ENCODE measurements around the gene ZNF236. TPM values are rescaled to one million over a fixed set of nuclear protein-coding genes. Genes with fewer than 3 reads are reported as not detected.
"Not testable (repeated sequence)": the region's sequence is repeated elsewhere in the genome, so short reads cannot be mapped to it uniquely, and the experiment has no call there.

Gene ZNF236
- total RNA-seq, 1 experiment from 2014 or later: 14.9 TPM

DNA sequence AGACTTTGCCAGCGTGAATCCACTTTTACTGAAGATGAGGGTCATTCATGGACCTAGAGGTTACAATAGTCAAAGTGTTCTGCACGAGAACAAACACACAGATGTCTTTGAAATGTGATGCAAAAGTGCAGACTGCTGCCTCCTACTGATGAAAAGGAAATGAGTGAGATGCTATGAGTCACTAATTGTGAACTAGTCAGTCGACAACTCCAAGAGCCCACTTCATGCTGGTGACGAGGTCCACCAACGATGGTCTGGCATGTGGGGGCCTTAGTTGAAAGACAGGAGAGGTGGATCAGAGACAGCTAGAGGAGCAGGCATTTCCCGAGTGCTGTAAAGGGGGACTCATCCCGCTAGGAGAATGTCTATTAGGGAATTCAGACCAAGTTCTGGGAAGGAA is 17.1 kb upstream of the ZNF236 start:
- DNase-seq: no peak
- no peaks in the 10 kb centered on the region for H3K27me3 ChIP-seq (replicated peaks; ENCODE audit: control insufficient read depth, insufficient read depth, low read length)
- Mint-ChIP-seq H3K9me3 (ENCODE audit: unreplicated experiment) (no peaks in the 10 kb centered on the region), H3K4me3 (ENCODE audit: unreplicated experiment) (no peak overlapping the region), H3K4me1 (ENCODE audit: low read depth, unreplicated experiment) (peaks cover 5% of the 10 kb centered on the region), H3K27me3 (ENCODE audit: insufficient read depth, unreplicated experiment) (no peaks in the 10 kb centered on the region), H3K36me3 (ENCODE audit: insufficient read depth, unreplicated experiment) (no peaks in the 10 kb centered on the region), H3K27ac (ENCODE audit: unreplicated experiment) (no peak overlapping the region)
- BruUV-seq (replicated peaks): no TSS peak
- intact Hi-C loops (cut with micrococcal nuclease; ENCODE audit: unreplicated experiment): no loop called here
- no peak overlapping the region for H3K4me3 ChIP-seq (ENCODE audit: low read depth, low read length)
- H3K36me3 ChIP-seq (ENCODE audit: control insufficient read depth, insufficient read depth, low read length): no peaks in the 10 kb centered on the region
- ChIA-PET POLR2A (no interaction called here), CTCF (no interaction called here)
- no peaks in the 10 kb centered on the region for H3K4me1 ChIP-seq
- TF ChIP-seq, protein P1, sequence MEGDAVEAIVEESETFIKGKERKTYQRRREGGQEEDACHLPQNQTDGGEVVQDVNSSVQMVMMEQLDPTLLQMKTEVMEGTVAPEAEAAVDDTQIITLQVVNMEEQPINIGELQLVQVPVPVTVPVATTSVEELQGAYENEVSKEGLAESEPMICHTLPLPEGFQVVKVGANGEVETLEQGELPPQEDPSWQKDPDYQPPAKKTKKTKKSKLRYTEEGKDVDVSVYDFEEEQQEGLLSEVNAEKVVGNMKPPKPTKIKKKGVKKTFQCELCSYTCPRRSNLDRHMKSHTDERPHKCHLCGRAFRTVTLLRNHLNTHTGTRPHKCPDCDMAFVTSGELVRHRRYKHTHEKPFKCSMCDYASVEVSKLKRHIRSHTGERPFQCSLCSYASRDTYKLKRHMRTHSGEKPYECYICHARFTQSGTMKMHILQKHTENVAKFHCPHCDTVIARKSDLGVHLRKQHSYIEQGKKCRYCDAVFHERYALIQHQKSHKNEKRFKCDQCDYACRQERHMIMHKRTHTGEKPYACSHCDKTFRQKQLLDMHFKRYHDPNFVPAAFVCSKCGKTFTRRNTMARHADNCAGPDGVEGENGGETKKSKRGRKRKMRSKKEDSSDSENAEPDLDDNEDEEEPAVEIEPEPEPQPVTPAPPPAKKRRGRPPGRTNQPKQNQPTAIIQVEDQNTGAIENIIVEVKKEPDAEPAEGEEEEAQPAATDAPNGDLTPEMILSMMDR (IDR thresholded peaks at IDR 0.05; ENCODE audit: insufficient read depth in 1 of 2, low read depth in 1 of 2, low read length in 1 of 2, severe bottlenecking in 1 of 2, unreplicated experiment in 1 of 2): no peak
- no peaks in the 10 kb centered on the region for H3K9me3 ChIP-seq

DNA sequence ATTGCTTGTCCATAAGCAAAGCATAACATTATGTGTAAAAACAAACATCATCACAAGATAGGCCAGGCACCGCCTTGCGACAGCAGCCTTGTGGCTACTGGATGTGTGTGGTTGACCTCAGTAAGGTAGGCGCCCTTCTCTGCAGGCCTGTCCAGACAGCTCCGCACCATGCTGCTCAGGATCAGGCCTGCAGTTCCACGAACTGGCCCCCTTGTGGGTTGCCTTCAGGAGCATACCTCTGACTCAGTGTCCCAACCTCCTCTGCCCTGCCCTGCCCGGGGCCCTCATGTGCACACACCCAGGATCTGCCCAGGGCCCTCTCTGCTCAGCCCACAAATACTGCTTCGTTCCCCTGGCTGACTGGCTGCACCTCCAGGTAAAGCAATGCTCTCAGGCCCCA is 16.1 kb upstream of the ZNF236 start:
- intact Hi-C loops (cut with micrococcal nuclease; ENCODE audit: unreplicated experiment): no loop called here

DNA sequence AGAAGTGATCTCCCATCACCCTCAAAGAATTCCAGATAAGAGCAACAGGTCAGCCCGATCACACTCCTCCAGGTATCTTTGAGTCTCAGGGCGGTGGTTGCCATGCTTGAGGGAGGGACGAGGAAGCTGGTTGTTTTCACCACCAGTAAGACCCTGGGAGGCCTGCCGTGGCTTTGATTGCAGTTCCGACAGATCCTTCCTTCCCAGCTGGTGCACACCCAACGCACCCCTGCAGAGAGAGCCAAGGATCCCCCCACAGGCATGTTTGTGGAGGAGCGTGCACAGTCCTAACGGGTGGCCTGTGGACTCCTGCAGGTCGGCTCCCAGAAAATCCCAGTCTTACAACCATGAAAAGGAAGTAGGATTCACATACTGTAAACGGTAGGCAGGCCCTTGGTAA is 13.8 kb upstream of the ZNF236 start:
- Histone ChIP-seq H3K4me3 (ENCODE audit: low read depth, low read length) (no peak overlapping the region), H3K27me3 (replicated peaks; ENCODE audit: control insufficient read depth, insufficient read depth, low read length) (no peaks in the 10 kb centered on the region), H3K4me1 (no peaks in the 10 kb centered on the region), H3K36me3 (ENCODE audit: control insufficient read depth, insufficient read depth, low read length) (no peaks in the 10 kb centered on the region), H3K9me3 (no peaks in the 10 kb centered on the region)
- DNase-seq: no peak
- POLR2A ChIA-PET: no interaction called here
- no TSS peak for BruUV-seq (replicated peaks)
- Mint-ChIP-seq H3K4me3 (ENCODE audit: unreplicated experiment) (no peak overlapping the region), H3K36me3 (ENCODE audit: insufficient read depth, unreplicated experiment) (no peaks in the 10 kb centered on the region), H3K4me1 (ENCODE audit: low read depth, unreplicated experiment) (peaks cover 3% of the 10 kb centered on the region), H3K9me3 (ENCODE audit: unreplicated experiment) (no peaks in the 10 kb centered on the region), H3K27ac (ENCODE audit: unreplicated experiment) (no peak overlapping the region), H3K27me3 (ENCODE audit: insufficient read depth, unreplicated experiment) (no peaks in the 10 kb centered on the region)
- TF ChIP-seq, protein P1 (IDR thresholded peaks at IDR 0.05; ENCODE audit: insufficient read depth in 1 of 2, low read depth in 1 of 2, low read length in 1 of 2, severe bottlenecking in 1 of 2, unreplicated experiment in 1 of 2): no peak
- intact Hi-C loops (cut with micrococcal nuclease; ENCODE audit: unreplicated experiment): no loop called here
- CTCF ChIA-PET: no interaction called here

More for the DNA sequence above, 16.1 kb upstream of the ZNF236 start:
- CTCF ChIA-PET: no interaction called here
- TF ChIP-seq, protein P1 (IDR thresholded peaks at IDR 0.05; ENCODE audit: insufficient read depth in 1 of 2, low read depth in 1 of 2, low read length in 1 of 2, severe bottlenecking in 1 of 2, unreplicated experiment in 1 of 2): no peak
- POLR2A ChIA-PET: no interaction called here
- Mint-ChIP-seq H3K27me3 (ENCODE audit: insufficient read depth, unreplicated experiment) (no peaks in the 10 kb centered on the region), H3K27ac (ENCODE audit: unreplicated experiment) (no peak overlapping the region), H3K9me3 (ENCODE audit: unreplicated experiment) (no peaks in the 10 kb centered on the region), H3K4me1 (ENCODE audit: low read depth, unreplicated experiment) (peaks cover 5% of the 10 kb centered on the region), H3K4me3 (ENCODE audit: unreplicated experiment) (no peak overlapping the region), H3K36me3 (ENCODE audit: insufficient read depth, unreplicated experiment) (no peaks in the 10 kb centered on the region)
- no peaks in the 10 kb centered on the region for H3K9me3 ChIP-seq
- BruUV-seq (replicated peaks): no TSS peak
- H3K4me3 ChIP-seq (ENCODE audit: low read depth, low read length): no peak overlapping the region
- no peaks in the 10 kb centered on the region for H3K36me3 ChIP-seq (ENCODE audit: control insufficient read depth, insufficient read depth, low read length)
- DNase-seq: no peak
- no peaks in the 10 kb centered on the region for H3K27me3 ChIP-seq (replicated peaks; ENCODE audit: control insufficient read depth, insufficient read depth, low read length)
- no peaks in the 10 kb centered on the region for H3K4me1 ChIP-seq

DNA sequence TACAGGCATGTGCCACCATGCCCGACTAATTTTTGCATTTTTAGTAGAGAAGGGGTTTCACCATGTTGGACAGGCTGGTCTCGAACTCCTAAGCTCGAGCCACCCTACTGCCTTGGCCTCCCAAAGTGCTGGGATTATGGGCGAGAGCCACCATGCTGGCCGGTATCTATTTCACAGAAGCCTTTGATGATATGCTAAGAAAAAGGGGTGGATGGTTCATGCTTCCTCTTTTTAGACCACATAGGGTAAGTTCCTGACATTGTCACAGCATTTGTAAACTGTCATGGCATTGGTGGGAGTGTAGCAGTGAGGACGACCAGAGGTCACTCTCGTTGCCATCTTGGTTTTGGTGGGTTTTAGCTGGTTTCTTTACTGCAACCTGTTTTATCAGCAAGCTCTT is 10.8 kb upstream of the ZNF236 start:
- H3K27me3 Mint-ChIP-seq (ENCODE audit: insufficient read depth, unreplicated experiment); H3K27ac Mint-ChIP-seq (ENCODE audit: unreplicated experiment); H3K4me3 ChIP-seq (ENCODE audit: low read depth, low read length); H3K27me3 ChIP-seq (replicated peaks; ENCODE audit: control insufficient read depth, insufficient read depth, low read length); DNase-seq; H3K36me3 Mint-ChIP-seq (ENCODE audit: insufficient read depth, unreplicated experiment); H3K4me1 Mint-ChIP-seq (ENCODE audit: low read depth, unreplicated experiment); CTCF ChIA-PET; POLR2A ChIA-PET; H3K9me3 Mint-ChIP-seq (ENCODE audit: unreplicated experiment); BruUV-seq (replicated peaks); H3K9me3 ChIP-seq; H3K4me1 ChIP-seq; H3K4me3 Mint-ChIP-seq (ENCODE audit: unreplicated experiment); intact Hi-C loops (cut with micrococcal nuclease; ENCODE audit: unreplicated experiment); H3K36me3 ChIP-seq (ENCODE audit: control insufficient read depth, insufficient read depth, low read length): not testable (repeated sequence)
